ENCODE measurements around the gene BCAR3. TPM values are rescaled to one million over a fixed set of nuclear protein-coding genes. Genes with fewer than 3 reads are reported as not detected.

Gene BCAR3
- total and polyA plus RNA-seq, 2 of the 4 experiments (the other 2 are of a cell fraction), result 41.4 to 46.4 TPM

DNA sequence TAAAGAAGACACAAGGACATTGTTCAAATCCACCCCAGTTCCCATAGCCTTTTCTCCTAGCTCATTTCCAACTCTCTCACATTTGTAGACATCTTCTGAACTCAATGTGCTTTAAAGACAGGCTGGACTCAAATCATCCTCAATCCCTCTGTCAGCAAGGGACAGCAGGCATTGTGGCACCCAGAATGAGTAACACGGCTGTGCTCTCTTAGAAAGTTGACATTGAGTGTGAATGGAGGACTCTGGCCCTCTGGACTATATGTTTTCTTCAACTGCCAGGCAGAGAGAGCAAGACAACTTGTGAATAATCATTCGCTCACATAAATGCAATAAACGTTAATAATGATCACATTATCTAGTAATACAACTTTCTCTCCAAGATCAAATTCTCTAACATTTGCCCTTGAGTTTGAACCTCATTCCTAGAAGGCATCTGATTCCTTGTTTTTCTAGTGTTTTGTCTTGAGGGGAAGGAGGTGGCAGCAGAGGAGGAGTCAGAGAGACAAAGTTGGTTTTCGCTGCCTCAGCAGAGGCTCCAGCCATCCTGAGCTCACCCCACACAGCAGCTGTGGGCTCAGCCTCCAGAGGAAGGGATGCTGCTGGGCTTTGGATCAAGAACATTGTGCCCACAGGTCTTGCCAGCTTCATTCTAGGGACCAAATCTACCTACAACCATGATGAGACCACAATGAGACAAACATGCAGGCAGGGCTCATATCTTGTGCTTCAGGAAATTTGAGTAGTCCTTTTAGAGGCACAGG is 85.1 kb downstream of the BCAR3 start:
- Histone ChIP-seq H2AK9ac (replicated peaks; ENCODE audit: low read depth, low read length, poor library complexity) (no peak overlapping the region), H3K14ac (replicated peaks; ENCODE audit: low read depth, low read length) (peak overlapping the region; percentile 41; the same call in 1 of the 2 replicates), H3K56ac (ENCODE audit: extremely low read depth, insufficient read depth, low read length) (no peak overlapping the region), H3K9me3 (ENCODE audit: control insufficient read depth, insufficient read depth, low read length) (no peaks in the 10 kb centered on the region), H4K20me1 (ENCODE audit: insufficient read depth, low read length) (peaks cover 100% of the 10 kb centered on the region), H4K8ac (ENCODE audit: low read depth in 2 of 2, low read length in 2 of 2) (no peak overlapping the region), H3K18ac (ENCODE audit: low read depth, low read length) (no peak overlapping the region), H3K23ac (ENCODE audit: low read depth, low read length) (no peak overlapping the region; the same call in 1 of the 2 replicates), H3K36me3 (ENCODE audit: control insufficient read depth, insufficient read depth, low read length) (peaks cover 8% of the 10 kb centered on the region), H3K4me2 (ENCODE audit: low read depth, low read length) (no peak overlapping the region), H2BK5ac (ENCODE audit: low read depth, low read length, poor library complexity, severe bottlenecking) (no peak overlapping the region), H3K4me3 (ENCODE audit: insufficient read depth, low read depth, low read length) (no peak overlapping the region), H4K5ac (ENCODE audit: low read depth, low read length) (no peak overlapping the region), H4K91ac (ENCODE audit: insufficient read depth, low read depth, low read length) (no peak overlapping the region), H3K79me1 (ENCODE audit: low read depth in 1 of 2, low read length in 2 of 2) (peaks cover 57 to 100% of the 10 kb centered on the region in 2 experiments), H3K27me3 (ENCODE audit: control insufficient read depth, insufficient read depth, low read length) (no peaks in the 10 kb centered on the region), H3K4ac (ENCODE audit: low read depth, low read length) (no peak overlapping the region), H3K9ac (ENCODE audit: low read depth, low read length) (no peak overlapping the region), H2BK120ac (ENCODE audit: low read depth, low read length) (no peak overlapping the region), H2AK5ac (ENCODE audit: low read depth, low read length) (no peak overlapping the region; the same call in 1 of the 2 replicates), H2BK20ac (ENCODE audit: low read depth, low read length) (no peak overlapping the region), H3K27ac (ENCODE audit: insufficient read depth, low read length) (no peak overlapping the region), H3K9me1 (ENCODE audit: insufficient read depth, low read length) (peaks cover 65% of the 10 kb centered on the region), H3K4me1 (ENCODE audit: control insufficient read depth, insufficient read depth, low read length) (peaks cover 25% of the 10 kb centered on the region), H2BK15ac (ENCODE audit: low read depth, low read length) (no peak overlapping the region), H2AFZ (replicated peaks; ENCODE audit: low read length, poor library complexity) (no peak overlapping the region)
- ATAC-seq (ENCODE audit: low read depth) (no peak), DNase-seq (no peak)
- dilution Hi-C loops (cut with HindIII; ENCODE audit: low sequenced_read_pairs, unreplicated experiment), result no loop called here
- CTCF ChIA-PET, result no interaction called here
- intact Hi-C loops (cut with micrococcal nuclease), result no loop called here
- BruUV-seq (replicated peaks), result no TSS peak
- WGBS, 2 experiments (ENCODE audit: extremely low coverage in 2 of 2, insufficient read length in 1 of 2), result no CpG with 5 or more reads among the region's 4 CpGs
- TF ChIP-seq MAZ (IDR thresholded peaks at IDR 0.05; ENCODE audit: borderline replicate concordance, low read depth, low read length) (no peak), MAFK (IDR thresholded peaks at IDR 0.05; ENCODE audit: low read depth, low read length) (peak; percentile 69), POLR2A (IDR thresholded peaks at IDR 0.05; ENCODE audit: low read depth, low read length) (no peak)
- POLR2A ChIA-PET (ENCODE audit: unreplicated experiment), result no interaction called here
- in situ Hi-C loops (cut with MboI; ENCODE audit: low sequenced_read_pairs), result no loop called here

Data from IMR-90 (cell line).